Lower lobe of right lung (tissue), 2 donors: Measurements from ENCODE around the gene MANEAL. TPM values are rescaled to one million over a fixed set of nuclear protein-coding genes. Genes with fewer than 3 reads are reported as not detected.

Experiments
- ATAC-seq, 2 donors: fragments of 200-7000 bp; cut with Tn5 transposase; one replicate each; pipeline ENCODE4 v1.9.1; 2020 to 2022; ENCODE audit warnings: mild to moderate bottlenecking in 2 of 2, moderate library complexity in 2 of 2
- DNase-seq: peaks from one replicate; pipeline ENCODE4 v3.0.0-alpha.2; 2020
- H3K27ac ChIP-seq: fragments of 200-600 bp; one replicate; pipeline ENCODE4 v1.8.0; 2022
- H3K27me3 ChIP-seq: fragments of 200-600 bp; one replicate; pipeline ENCODE4 v1.8.0; 2022; ENCODE audit warnings: low read depth
- H3K36me3 ChIP-seq: fragments of 200-600 bp; one replicate; pipeline ENCODE4 v1.8.0; 2022; ENCODE audit warnings: mild to moderate bottlenecking
- H3K4me1 ChIP-seq: fragments of 200-600 bp; one replicate; pipeline ENCODE4 v1.8.0; 2022
- H3K4me3 ChIP-seq: fragments of 200-600 bp; one replicate; pipeline ENCODE4 v1.8.0; 2022; ENCODE audit warnings: mild to moderate bottlenecking
- H3K9me3 ChIP-seq: fragments of 200-600 bp; one replicate; pipeline ENCODE4 v1.8.0; 2022
- intact Hi-C: fragments of 100-400 bp; cut with DNase I; formaldehyde crosslinking; loops from one replicate; pipeline ENCODE4 v1.11.0; 2022
- total RNA-seq: library from RNA; stranded (reverse); fragmentation: NEBNext Ultra II Directional; extraction: Animal tissue kit (Norgen Biotek cat#: 25700); gene quantifications from one replicate; pipeline ENCODE4 v1.2.1, GENCODE V29; 2021
- TF ChIP-seq, protein P1 (sequence below): fragments of 200-600 bp; IDR thresholded peaks from one replicate; pipeline ENCODE4 v1.8.0; 2022; ENCODE audit warnings: antibody characterized with exemption, mild to moderate bottlenecking
- donor health status: DM: no; HTN: yes; CAD: no; lungs with severe emphysema.

Gene MANEAL
- total RNA-seq, 1 donor from 2014 or later: 4.9 TPM

DNA sequence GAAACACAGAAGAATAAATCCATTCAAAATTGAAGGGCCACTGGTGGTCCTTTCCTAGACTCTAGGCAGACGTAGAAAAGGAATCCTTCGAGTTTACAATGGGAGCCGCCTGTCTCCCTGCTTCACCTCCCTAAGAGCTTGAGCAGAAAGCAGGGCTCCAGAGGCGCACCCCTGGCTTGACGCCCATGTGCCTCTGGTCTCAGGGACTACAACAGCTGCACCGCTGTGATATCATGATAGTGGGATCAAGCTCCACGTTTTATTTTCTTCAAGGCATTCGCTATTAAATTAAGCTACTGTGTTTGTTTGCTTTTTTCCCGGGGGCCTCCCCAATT, 13.5 kb downstream of the MANEAL start:
- ATAC-seq (no peak), DNase-seq (no peak)
- Histone ChIP-seq H3K4me3 (peak overlapping the region; percentile 93), H3K9me3 (no peaks in the 10 kb centered on the region), H3K27me3 (no peaks in the 10 kb centered on the region), H3K4me1 (peaks cover 27% of the 10 kb centered on the region), H3K27ac (peak overlapping the region; percentile 93), H3K36me3 (peaks cover 48% of the 10 kb centered on the region)
- TF ChIP-seq, protein P1, sequence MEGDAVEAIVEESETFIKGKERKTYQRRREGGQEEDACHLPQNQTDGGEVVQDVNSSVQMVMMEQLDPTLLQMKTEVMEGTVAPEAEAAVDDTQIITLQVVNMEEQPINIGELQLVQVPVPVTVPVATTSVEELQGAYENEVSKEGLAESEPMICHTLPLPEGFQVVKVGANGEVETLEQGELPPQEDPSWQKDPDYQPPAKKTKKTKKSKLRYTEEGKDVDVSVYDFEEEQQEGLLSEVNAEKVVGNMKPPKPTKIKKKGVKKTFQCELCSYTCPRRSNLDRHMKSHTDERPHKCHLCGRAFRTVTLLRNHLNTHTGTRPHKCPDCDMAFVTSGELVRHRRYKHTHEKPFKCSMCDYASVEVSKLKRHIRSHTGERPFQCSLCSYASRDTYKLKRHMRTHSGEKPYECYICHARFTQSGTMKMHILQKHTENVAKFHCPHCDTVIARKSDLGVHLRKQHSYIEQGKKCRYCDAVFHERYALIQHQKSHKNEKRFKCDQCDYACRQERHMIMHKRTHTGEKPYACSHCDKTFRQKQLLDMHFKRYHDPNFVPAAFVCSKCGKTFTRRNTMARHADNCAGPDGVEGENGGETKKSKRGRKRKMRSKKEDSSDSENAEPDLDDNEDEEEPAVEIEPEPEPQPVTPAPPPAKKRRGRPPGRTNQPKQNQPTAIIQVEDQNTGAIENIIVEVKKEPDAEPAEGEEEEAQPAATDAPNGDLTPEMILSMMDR: no peak
- intact Hi-C loops: no loop called here

DNA sequence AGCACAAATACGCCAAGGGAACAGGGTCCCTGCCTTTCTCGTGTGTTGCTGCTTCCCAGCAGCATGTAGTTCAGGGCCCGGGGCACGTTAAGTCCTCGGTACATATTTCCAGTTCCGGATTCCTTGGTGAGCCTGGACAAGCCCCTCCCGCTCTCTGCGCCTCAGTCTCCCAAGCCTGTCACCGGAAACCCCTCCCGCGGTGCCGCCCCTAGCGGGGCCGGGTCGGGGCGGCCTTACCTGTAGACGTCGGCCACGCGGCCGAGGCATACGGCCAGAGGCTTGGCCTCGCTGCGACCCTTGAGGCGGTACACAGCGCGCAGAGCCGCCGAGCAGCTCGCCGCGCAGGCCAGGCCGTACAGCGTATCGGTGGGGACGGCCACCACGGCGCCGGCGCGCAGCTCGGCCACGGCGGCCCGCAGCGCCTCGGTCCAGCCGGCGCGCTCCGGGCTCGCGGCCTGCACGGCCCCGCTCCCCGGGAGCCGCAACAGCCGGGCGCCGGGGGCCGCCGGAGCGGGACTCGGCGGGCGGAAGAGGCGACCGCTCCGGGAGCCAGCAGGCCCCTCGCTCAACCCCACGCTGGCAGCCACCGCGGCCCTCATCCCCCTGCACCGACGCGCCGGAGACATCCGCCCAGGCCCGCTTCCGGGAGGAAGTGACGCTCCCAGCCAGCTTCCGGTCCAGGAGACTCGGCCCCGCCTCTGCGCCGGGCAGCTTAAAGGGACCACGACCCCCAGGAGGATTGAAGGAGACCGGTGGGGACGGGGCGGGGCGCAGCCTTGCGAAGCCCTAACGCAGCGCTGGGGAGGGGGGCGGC, 14.1 kb downstream of the MANEAL start, which contains the start of the genes C1orf122 and YRDC:
Gene C1orf122, plus strand, starts transcription at position 236 of the 814 bp plus-strand sequence. CDS start 615 bp downstream, outside the sequence.
Gene YRDC, minus strand, starts transcription at position 654 of the 814 bp plus-strand sequence. Its CDS starts 28 bp downstream, at position 626.
- H3K9me3 ChIP-seq: no peaks in the 10 kb centered on the region
- H3K27me3 ChIP-seq: no peaks in the 10 kb centered on the region
- peak within 1 kb of the TSS; percentile 93 for H3K27ac ChIP-seq
- peaks cover 27% of the 10 kb centered on the region for H3K4me1 ChIP-seq
- TF ChIP-seq, protein P1: no peak
- intact Hi-C loops: no loop called here
- peak within 1 kb of the TSS; percentile 93 for H3K4me3 ChIP-seq
- peaks cover 42% of the 10 kb centered on the region for H3K36me3 ChIP-seq
- DNase-seq (peak; percentile 96), ATAC-seq (peak; percentile 96 to 97)

DNA sequence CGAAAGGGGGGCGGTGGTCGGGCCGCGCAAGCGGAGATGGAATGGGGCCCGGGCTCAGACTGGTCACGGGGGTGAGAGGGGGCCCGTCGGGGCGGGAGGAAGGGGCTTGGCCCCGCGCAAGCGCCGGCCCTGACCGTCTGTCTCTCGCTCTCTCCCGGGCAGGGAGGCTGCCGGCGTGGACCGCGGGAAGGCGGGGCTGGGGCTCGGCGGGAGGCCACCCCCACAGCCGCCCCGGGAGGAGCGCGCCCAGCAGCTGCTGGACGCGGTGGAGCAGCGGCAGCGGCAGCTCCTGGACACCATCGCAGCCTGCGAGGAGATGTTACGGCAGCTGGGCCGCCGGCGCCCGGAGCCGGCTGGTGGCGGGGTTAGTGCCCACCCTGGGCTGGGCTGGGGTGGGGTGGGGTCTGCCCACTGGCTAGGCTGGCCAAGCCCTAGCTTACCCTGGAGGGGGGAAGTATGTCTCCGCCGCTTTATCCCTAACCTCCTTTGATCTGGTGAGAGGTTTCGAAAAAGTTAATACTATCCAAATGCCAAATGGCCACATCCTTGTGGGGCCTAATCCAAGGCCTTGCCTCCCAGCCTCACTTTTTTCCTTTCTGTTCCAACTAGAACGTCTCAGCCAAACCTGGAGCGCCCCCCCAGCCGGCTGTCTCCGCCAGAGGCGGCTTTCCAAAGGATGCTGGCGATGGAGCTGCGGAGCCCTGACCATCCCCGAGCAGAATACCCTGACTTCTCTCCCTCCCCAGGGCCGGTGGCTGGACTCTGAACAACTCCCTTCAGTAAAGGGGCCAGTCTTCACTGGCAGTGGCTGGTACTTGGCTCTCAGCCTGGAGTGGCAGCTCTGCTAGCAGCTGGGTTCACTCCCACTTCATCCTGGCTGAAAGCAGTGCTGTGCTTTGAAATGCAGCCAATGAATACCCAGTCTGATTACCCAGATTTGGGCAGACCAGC, 15.0 kb downstream of the MANEAL start:
- TF ChIP-seq, protein P1: no peak
- intact Hi-C loops: no loop called here
- Histone ChIP-seq H3K4me3 (peak overlapping the region; percentile 93), H3K27ac (peak overlapping the region; percentile 93), H3K9me3 (no peaks in the 10 kb centered on the region), H3K27me3 (no peaks in the 10 kb centered on the region), H3K36me3 (peaks cover 33% of the 10 kb centered on the region), H3K4me1 (peaks cover 27% of the 10 kb centered on the region)
- peak; percentile 54 for DNase-seq
- ATAC-seq: peak; percentile 90 to 91

DNA sequence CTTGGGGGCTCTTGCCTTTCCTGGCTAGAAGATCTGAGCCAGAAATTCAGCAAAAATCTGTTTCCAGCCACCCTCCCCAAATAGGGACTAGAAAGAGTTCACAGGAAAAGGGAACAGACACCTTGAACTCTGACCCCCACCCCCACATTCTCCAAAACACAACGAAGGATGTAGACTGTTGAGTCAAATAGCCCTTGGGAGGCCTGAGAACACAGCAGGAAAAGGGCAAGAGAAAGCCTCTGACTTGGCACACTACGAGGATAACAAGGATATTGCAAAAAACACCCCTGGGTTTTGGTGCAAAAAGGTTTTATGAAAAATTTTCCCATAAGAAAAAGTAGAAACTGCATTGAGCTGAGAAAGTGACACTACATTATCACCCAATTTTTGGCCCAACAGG, 16.3 kb downstream of the MANEAL start:
- TF ChIP-seq, protein P1: no peak
- intact Hi-C loops: no loop called here
- Histone ChIP-seq H3K4me1 (peaks cover 27% of the 10 kb centered on the region), H3K27me3 (no peaks in the 10 kb centered on the region), H3K36me3 (peaks cover 27% of the 10 kb centered on the region), H3K4me3 (no peak overlapping the region), H3K27ac (no peak overlapping the region), H3K9me3 (no peaks in the 10 kb centered on the region)
- ATAC-seq: no peak
- no peak for DNase-seq

DNA sequence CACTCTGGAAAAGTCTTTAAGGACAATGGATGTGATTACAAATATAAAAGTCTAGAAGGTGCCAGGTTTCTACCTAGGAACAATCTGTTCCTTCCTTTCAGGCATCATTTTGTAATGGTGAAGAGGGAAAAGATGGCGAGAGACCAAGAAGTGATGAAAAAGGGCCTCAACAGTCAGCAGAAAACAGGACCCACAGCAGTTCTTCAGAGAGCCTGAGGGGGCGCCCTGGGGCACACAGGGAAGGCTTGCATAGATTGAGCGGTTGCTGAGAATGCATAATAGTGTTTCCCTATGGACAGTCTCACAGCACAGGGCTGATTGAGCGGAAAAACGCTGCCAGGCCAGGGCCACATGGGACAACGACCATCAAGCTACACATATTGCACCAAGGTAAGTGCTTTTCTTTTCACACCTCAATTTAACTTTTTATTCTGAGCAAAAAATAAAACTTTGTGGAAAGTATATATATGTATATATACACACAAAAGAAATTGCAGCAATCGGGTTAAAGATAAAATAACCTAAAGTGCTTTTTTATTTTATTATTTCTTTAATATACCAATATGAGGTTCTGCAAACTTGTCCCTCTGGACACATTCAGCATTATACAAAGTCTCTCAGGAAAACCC, 17.5 kb downstream of the MANEAL start:
- peaks cover 27% of the 10 kb centered on the region for H3K4me1 ChIP-seq
- TF ChIP-seq, protein P1: peak; percentile 85
- ATAC-seq: peak; percentile 24 to 55

More for the DNA sequence above, 17.5 kb downstream of the MANEAL start:
- no peaks in the 10 kb centered on the region for H3K9me3 ChIP-seq
- intact Hi-C loops: no loop called here
- H3K4me3 ChIP-seq: no peak overlapping the region
- H3K36me3 ChIP-seq: peaks cover 27% of the 10 kb centered on the region
- H3K27ac ChIP-seq: no peak overlapping the region
- H3K27me3 ChIP-seq: no peaks in the 10 kb centered on the region
- peak; percentile 80 for DNase-seq
